MCF 10A (cell line): ENCODE results near the gene RABIF. TPM values are rescaled to one million over a fixed set of nuclear protein-coding genes. Genes with fewer than 3 reads are reported as not detected.
"Not testable (repeated sequence)": the region's sequence is repeated elsewhere in the genome, so short reads cannot be mapped to it uniquely, and the experiment has no call there.

Source experiments
- BruUV-seq: library from RNA; stranded (reverse); fragments of 400-500 nt; replicated peaks from 2 replicates; lab custom pipeline; 2021; lab: Mats Ljungman, UMichigan
- CTCF ChIA-PET: fragments of 300-600 bp; sonication (Branson Sonifier 250); formaldehyde crosslinking; extraction: SDS; loops from one replicate; lab custom pipeline; 2021; ENCODE audit warnings: antibody characterized with exemption, inconsistent platforms; lab: Yijun Ruan, JAX
- POLR2A ChIA-PET: fragments of 300-600, 350-650 bp; sonication (Branson Sonifier 250); formaldehyde crosslinking; extraction: SDS; loops from one replicate; lab custom pipeline; 2020; ENCODE audit warnings: antibody characterized with exemption, inconsistent platforms; lab: Yijun Ruan, JAX
- DNase-seq: peaks from one replicate; pipeline ENCODE4 v3.0.0-alpha.2; 2018; ENCODE audit not compliant: unreplicated experiment
- H3K27ac Mint-ChIP-seq: one replicate; pipeline ENCODE4 v1.8.0; 2022; ENCODE audit warnings: mild to moderate bottlenecking, low read depth, mixed read lengths; ENCODE audit not compliant: unreplicated experiment
- H3K27me3 Mint-ChIP-seq: one replicate; pipeline ENCODE4 v1.8.0; 2022; ENCODE audit warnings: mixed read lengths; ENCODE audit not compliant: insufficient read depth, unreplicated experiment
- H3K36me3 Mint-ChIP-seq: one replicate; pipeline ENCODE4 v1.8.0; 2022; ENCODE audit warnings: mild to moderate bottlenecking, moderate library complexity, mixed read lengths; ENCODE audit not compliant: insufficient read depth, unreplicated experiment
- H3K4me1 Mint-ChIP-seq: one replicate; pipeline ENCODE4 v1.8.0; 2022; ENCODE audit warnings: mixed read lengths; ENCODE audit not compliant: insufficient read depth, unreplicated experiment
- H3K4me3 Mint-ChIP-seq: one replicate; pipeline ENCODE4 v1.8.0; 2022; ENCODE audit warnings: mild to moderate bottlenecking, moderate library complexity, mixed read lengths; ENCODE audit not compliant: unreplicated experiment
- H3K9me3 Mint-ChIP-seq: one replicate; pipeline ENCODE4 v1.8.0; 2022; ENCODE audit warnings: mixed read lengths; ENCODE audit not compliant: unreplicated experiment
- intact Hi-C: fragments of 100-400 bp; cut with micrococcal nuclease; formaldehyde crosslinking; loops from 2 replicates; pipeline ENCODE4 v1.14.1; 2022
- total RNA-seq: library from RNA; stranded (reverse); gene quantifications from 2 replicates; pipeline ENCODE4 v1.2.3, GENCODE V29; 2022
- TF ChIP-seq, protein P1 (sequence below): fragments of 200-600 bp; IDR thresholded peaks from one replicate; pipeline ENCODE4 v1.8.0; 2022; ENCODE audit warnings: antibody characterized with exemption, mild to moderate bottlenecking; ENCODE audit not compliant: unreplicated experiment

RABIF gene
- total RNA-seq, 1 experiment from 2014 or later: 13.5 TPM

DNA sequence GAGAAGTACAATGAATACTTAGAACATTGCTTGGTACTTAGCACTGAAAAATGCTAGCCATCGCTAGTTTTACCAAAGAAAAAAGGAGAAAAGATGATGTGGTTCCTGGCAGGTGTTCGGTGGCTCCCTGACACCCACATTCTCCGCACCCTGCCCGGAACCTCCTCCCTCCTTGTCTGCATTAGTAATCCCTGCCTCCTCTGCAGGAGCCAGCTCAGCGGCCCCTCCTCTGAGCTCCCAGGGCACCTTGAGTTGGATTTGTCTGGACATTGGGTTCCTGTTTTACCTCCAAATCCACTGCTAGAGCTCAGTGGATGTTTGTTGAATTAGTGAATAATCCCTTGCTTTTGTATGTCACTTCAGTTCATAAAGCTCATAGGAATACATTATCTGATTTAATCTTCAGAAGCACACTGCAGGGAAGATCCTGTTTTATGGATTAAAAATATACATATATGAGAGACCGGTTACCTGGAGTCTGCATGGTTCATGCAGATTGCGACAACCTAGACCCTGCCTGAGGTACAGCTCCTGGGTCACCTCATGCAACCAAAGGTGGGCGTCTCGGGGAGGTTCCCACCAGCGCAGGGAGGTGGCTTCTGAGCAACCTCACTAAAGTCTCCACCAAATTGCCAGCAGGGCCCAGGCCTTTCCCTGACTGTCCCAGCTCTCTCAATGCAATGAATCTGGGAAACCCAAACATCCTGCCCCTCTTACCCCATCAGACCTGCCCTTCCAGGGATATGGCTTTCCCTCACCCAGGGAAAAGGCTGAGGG is 54.0 kb downstream of the RABIF start:
- no peaks in the 10 kb centered on the region for H3K36me3 Mint-ChIP-seq
- no peaks in the 10 kb centered on the region for H3K9me3 Mint-ChIP-seq
- CTCF ChIA-PET: interaction anchor here (0.6 to 2.2 kb wide), 5 partner anchors 11 to 1452 kb away, joined by 3 to 13 read pairs (median 3); no protein-coding TSS in a partner anchor
- intact Hi-C loops: no loop called here
- POLR2A ChIA-PET: interaction anchor here (0.5 to 2.7 kb wide), 10 partner anchors 9 to 63 kb away, joined by 3 to 15 read pairs (median 5); partner anchors contain the start of genes KDM5B, PCAT6 and RABIF
- TF ChIP-seq, protein P1, sequence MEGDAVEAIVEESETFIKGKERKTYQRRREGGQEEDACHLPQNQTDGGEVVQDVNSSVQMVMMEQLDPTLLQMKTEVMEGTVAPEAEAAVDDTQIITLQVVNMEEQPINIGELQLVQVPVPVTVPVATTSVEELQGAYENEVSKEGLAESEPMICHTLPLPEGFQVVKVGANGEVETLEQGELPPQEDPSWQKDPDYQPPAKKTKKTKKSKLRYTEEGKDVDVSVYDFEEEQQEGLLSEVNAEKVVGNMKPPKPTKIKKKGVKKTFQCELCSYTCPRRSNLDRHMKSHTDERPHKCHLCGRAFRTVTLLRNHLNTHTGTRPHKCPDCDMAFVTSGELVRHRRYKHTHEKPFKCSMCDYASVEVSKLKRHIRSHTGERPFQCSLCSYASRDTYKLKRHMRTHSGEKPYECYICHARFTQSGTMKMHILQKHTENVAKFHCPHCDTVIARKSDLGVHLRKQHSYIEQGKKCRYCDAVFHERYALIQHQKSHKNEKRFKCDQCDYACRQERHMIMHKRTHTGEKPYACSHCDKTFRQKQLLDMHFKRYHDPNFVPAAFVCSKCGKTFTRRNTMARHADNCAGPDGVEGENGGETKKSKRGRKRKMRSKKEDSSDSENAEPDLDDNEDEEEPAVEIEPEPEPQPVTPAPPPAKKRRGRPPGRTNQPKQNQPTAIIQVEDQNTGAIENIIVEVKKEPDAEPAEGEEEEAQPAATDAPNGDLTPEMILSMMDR: no peak
- H3K27ac Mint-ChIP-seq: no peak overlapping the region
- peaks cover 20% of the 10 kb centered on the region for H3K4me1 Mint-ChIP-seq
- no TSS peak for BruUV-seq
- peak; percentile 46 for DNase-seq
- H3K4me3 Mint-ChIP-seq: no peak overlapping the region
- H3K27me3 Mint-ChIP-seq: no peaks in the 10 kb centered on the region

DNA sequence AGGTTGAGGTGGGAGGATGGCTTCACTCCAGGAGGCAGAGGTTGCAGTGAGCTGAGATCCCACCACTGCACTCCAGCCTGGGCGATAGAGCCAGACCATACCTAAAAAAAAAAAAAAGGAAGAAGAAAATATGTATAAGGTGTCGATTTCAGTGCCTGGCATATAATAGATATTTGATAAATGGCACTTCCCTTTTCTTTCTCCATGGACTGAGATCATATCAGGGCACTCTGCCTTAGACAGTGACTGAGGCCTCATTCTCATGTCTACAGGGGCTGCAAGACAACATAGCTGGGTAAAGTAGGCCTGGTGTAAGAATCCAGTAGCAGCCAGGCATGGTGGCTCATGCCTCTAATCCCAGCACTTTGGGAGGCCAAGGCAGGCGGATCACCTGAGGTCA is 57.0 kb downstream of the RABIF start:
- POLR2A ChIA-PET: interaction anchor here (0.7 to 0.8 kb wide), 2 partner anchors 12 to 26 kb away, joined by 4 to 6 read pairs; no protein-coding TSS in a partner anchor
- no peaks in the 10 kb centered on the region for H3K9me3 Mint-ChIP-seq
- DNase-seq: no peak
- CTCF ChIA-PET: interaction anchor here (0.7 to 1.5 kb wide), 4 partner anchors 9 to 66 kb away, joined by 3 to 4 read pairs (median 3); no protein-coding TSS in a partner anchor
- H3K36me3 Mint-ChIP-seq: no peaks in the 10 kb centered on the region
- H3K27ac Mint-ChIP-seq: no peak overlapping the region
- H3K4me3 Mint-ChIP-seq: no peak overlapping the region
- TF ChIP-seq, protein P1: no peak
- BruUV-seq: no TSS peak
- peaks cover 16% of the 10 kb centered on the region for H3K4me1 Mint-ChIP-seq
- intact Hi-C loops: no loop called here
- no peaks in the 10 kb centered on the region for H3K27me3 Mint-ChIP-seq

DNA sequence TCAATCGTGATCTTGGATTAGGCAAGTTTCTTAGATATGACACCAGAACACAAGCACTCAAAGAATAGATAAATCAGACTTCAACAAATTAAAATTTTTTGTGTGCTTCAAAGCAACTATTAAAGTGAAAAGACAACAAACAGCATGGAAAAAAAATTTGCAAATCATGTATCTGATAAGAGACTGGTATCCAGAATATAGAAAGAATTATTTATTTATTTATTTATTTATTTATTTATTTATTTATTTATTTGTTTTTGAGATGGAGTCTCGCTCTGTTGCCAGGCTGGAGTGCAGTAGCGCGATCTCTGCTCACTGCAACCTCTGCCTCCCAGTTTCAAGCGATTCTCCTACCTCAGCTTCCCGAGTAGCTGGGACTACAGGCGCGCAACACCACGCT is 59.7 kb downstream of the RABIF start:
- H3K36me3 Mint-ChIP-seq, H3K27ac Mint-ChIP-seq, H3K4me3 Mint-ChIP-seq, H3K9me3 Mint-ChIP-seq, H3K4me1 Mint-ChIP-seq, intact Hi-C loops, DNase-seq, POLR2A ChIA-PET, BruUV-seq: not testable (repeated sequence)
- CTCF ChIA-PET: interaction anchor here (0.7 kb wide), 1 partner anchor 473 kb away, joined by 3 read pairs; no protein-coding TSS in a partner anchor
- peaks cover 15% of the 10 kb centered on the region for H3K27me3 Mint-ChIP-seq

Other genes with a start within 250 kb of the RABIF start
- not detected in 2 replicates for gene SYT2, start 178.7 kb downstream of the RABIF start, total RNA-seq
- 180 and 203 TPM in 2 replicates for gene KDM5B, start 80.7 kb downstream of the RABIF start, total RNA-seq
- gene PCAT6, start 78.2 kb downstream of the RABIF start, total RNA-seq: 3.2 and 5.4 TPM in 2 replicates
- 51.0 and 59.0 TPM in 2 replicates for gene KLHL12, start 38.1 kb upstream of the RABIF start, total RNA-seq
- gene ADIPOR1, start 69.2 kb upstream of the RABIF start, total RNA-seq: 157 and 168 TPM in 2 replicates
- 41.3 and 52.7 TPM in 2 replicates for gene CYB5R1, start 78.1 kb upstream of the RABIF start, total RNA-seq
- 104 and 108 TPM in 2 replicates for gene TMEM183A, start 118.2 kb upstream of the RABIF start, total RNA-seq
- 0.16 and 0.49 TPM in 2 replicates for gene PPFIA4, start 137.3 kb upstream of the RABIF start, total RNA-seq
- not detected in 2 replicates for gene MYOG, start 196.9 kb upstream of the RABIF start, total RNA-seq
- gene ADORA1, start 238.6 kb upstream of the RABIF start, total RNA-seq: 0.26 and 0.34 TPM in 2 replicates